ENCODE measurements around the gene SGK1.
"Not testable (repeated sequence)": the region's sequence is repeated elsewhere in the genome, so short reads cannot be mapped to it uniquely, and the experiment has no call there.

The SGK1 gene

DNA sequence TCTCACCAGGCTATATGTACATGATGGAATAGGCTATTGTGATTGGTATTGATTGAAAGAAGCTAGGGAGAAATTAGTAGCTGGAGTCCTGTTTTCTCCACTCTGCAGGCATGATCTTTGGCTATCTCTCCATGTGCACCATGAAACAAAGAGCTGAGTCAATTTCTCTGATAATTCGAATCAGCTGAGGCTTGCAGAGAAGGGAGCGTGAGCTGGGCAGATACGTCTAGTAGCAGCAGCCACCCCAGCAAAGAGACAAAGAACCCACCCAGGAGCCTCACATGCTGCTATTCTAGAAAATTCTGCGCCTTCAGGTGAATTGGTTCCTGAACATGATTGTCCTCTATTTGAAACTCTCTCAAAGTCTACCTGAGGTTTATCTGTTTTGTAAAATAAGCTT is 6.9 kb upstream of the SGK1 start:
- TF ChIP-seq, protein P1, sequence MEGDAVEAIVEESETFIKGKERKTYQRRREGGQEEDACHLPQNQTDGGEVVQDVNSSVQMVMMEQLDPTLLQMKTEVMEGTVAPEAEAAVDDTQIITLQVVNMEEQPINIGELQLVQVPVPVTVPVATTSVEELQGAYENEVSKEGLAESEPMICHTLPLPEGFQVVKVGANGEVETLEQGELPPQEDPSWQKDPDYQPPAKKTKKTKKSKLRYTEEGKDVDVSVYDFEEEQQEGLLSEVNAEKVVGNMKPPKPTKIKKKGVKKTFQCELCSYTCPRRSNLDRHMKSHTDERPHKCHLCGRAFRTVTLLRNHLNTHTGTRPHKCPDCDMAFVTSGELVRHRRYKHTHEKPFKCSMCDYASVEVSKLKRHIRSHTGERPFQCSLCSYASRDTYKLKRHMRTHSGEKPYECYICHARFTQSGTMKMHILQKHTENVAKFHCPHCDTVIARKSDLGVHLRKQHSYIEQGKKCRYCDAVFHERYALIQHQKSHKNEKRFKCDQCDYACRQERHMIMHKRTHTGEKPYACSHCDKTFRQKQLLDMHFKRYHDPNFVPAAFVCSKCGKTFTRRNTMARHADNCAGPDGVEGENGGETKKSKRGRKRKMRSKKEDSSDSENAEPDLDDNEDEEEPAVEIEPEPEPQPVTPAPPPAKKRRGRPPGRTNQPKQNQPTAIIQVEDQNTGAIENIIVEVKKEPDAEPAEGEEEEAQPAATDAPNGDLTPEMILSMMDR (IDR thresholded peaks at IDR 0.05; ENCODE audit: insufficient read depth, low read length, poor library complexity, severe bottlenecking), result no peak
- Histone ChIP-seq H3K36me3 (ENCODE audit: control insufficient read depth, insufficient read depth, low read length) (no peaks in the 10 kb centered on the region), H3K4me3 (replicated peaks; ENCODE audit: low read depth, low read length) (no peak overlapping the region), H3K27me3 (replicated peaks; ENCODE audit: control insufficient read depth, insufficient read depth, low read length) (no peaks in the 10 kb centered on the region)
- DNase-seq (ENCODE audit: extremely low read depth, insufficient read length), result no peak

DNA sequence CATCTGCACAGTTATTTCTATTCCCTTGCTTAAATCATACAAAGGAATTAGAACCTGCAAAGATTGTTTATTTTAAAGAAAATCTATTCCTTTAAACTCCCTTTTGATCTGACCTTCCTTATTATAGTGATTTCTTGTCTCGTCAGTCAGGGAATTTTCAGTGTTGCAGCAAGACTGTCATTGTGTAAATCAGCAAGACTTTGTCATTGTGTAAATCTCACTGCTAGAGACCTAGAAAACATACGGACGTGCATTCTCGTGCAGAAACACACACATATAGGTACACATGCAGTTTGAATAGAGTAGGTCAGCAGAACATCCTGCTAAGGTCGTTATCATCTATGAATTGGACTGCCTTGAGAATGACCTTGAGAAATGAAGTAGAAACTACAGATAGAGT is 6.2 kb upstream of the SGK1 start:
- DNase-seq (ENCODE audit: extremely low read depth, insufficient read length), result no peak
- Histone ChIP-seq H3K27me3 (replicated peaks; ENCODE audit: control insufficient read depth, insufficient read depth, low read length) (no peaks in the 10 kb centered on the region), H3K36me3 (ENCODE audit: control insufficient read depth, insufficient read depth, low read length) (no peaks in the 10 kb centered on the region), H3K4me3 (replicated peaks; ENCODE audit: low read depth, low read length) (no peak overlapping the region)
- TF ChIP-seq, protein P1 (IDR thresholded peaks at IDR 0.05; ENCODE audit: insufficient read depth, low read length, poor library complexity, severe bottlenecking), result no peak

- Histone ChIP-seq H3K4me3 (replicated peaks; ENCODE audit: low read depth, low read length) (no peak overlapping the region), H3K27me3 (replicated peaks; ENCODE audit: control insufficient read depth, insufficient read depth, low read length) (no peaks in the 10 kb centered on the region)
- TF ChIP-seq, protein P1 (IDR thresholded peaks at IDR 0.05; ENCODE audit: insufficient read depth, low read length, poor library complexity, severe bottlenecking), result no peak
Measured at GRCh38 chr6:134323698-134324097, 5.8 kb upstream of the SGK1 start.

GRCh38 chr6:134323294-134323693 is 5.4 kb upstream of the SGK1 start:
- H3K36me3 ChIP-seq (ENCODE audit: control insufficient read depth, insufficient read depth, low read length), result no peaks in the 10 kb centered on the region
- TF ChIP-seq, protein P1 (IDR thresholded peaks at IDR 0.05; ENCODE audit: insufficient read depth, low read length, poor library complexity, severe bottlenecking), result no peak

More at GRCh38 chr6:134323698-134324097, 5.8 kb upstream of the SGK1 start:
- DNase-seq (ENCODE audit: extremely low read depth, insufficient read length), result no peak
- H3K36me3 ChIP-seq (ENCODE audit: control insufficient read depth, insufficient read depth, low read length), result no peaks in the 10 kb centered on the region

DNA sequence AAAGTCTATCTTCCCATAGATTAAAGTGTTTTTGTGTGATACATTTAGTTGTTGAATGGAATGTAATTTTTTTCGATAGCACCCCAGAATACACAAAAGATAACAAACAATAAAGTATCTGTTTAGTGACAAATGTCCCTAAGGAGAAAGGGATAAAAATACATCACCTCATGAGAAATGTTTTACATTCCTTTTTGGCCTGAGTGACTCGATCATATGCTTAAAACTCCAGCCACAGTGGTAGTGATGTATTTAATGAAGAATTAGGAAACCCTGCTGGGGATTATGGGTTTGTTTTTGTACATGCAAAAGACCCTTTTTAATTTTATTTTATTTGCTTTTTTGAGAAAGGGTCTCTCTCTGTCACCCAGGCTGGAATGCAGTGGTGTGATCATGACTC is 4.3 kb upstream of the SGK1 start:
- H3K27me3 ChIP-seq (replicated peaks; ENCODE audit: control insufficient read depth, insufficient read depth, low read length), result no peaks in the 10 kb centered on the region
- no peak overlapping the region for H3K4me3 ChIP-seq (replicated peaks; ENCODE audit: low read depth, low read length)
- DNase-seq (ENCODE audit: extremely low read depth, insufficient read length), result no peak
- H3K36me3 ChIP-seq (ENCODE audit: control insufficient read depth, insufficient read depth, low read length), result no peaks in the 10 kb centered on the region
- TF ChIP-seq, protein P1 (IDR thresholded peaks at IDR 0.05; ENCODE audit: insufficient read depth, low read length, poor library complexity, severe bottlenecking), result no peak

More at GRCh38 chr6:134323294-134323693, 5.4 kb upstream of the SGK1 start:
- no peak for DNase-seq (ENCODE audit: extremely low read depth, insufficient read length)
- H3K27me3 ChIP-seq (replicated peaks; ENCODE audit: control insufficient read depth, insufficient read depth, low read length), result no peaks in the 10 kb centered on the region
- H3K4me3 ChIP-seq (replicated peaks; ENCODE audit: low read depth, low read length), result no peak overlapping the region

DNA sequence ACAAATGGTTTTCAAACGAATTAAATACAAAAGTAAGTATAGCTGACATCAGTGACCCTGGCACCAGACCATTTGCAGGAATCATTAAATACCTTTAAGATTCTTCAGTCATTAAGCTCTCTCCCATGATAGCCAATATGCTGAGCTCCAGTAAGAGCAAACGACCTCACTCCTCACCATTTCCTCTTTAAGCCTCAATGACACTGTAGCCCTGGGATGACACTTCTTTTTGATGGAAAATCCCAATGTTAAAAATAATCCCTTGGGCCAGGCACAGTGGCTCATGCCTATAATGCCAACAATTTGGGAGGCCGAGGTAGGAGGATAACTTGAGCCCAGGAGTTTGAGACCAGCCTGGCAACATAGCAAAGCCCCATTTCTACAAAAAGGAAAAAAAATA is 3.3 kb upstream of the SGK1 start:
- Histone ChIP-seq H3K4me3 (replicated peaks; ENCODE audit: low read depth, low read length) (no peak overlapping the region), H3K36me3 (ENCODE audit: control insufficient read depth, insufficient read depth, low read length) (no peaks in the 10 kb centered on the region), H3K27me3 (replicated peaks; ENCODE audit: control insufficient read depth, insufficient read depth, low read length) (no peaks in the 10 kb centered on the region)
- DNase-seq (ENCODE audit: extremely low read depth, insufficient read length), result no peak
- TF ChIP-seq, protein P1 (IDR thresholded peaks at IDR 0.05; ENCODE audit: insufficient read depth, low read length, poor library complexity, severe bottlenecking), result no peak

DNA sequence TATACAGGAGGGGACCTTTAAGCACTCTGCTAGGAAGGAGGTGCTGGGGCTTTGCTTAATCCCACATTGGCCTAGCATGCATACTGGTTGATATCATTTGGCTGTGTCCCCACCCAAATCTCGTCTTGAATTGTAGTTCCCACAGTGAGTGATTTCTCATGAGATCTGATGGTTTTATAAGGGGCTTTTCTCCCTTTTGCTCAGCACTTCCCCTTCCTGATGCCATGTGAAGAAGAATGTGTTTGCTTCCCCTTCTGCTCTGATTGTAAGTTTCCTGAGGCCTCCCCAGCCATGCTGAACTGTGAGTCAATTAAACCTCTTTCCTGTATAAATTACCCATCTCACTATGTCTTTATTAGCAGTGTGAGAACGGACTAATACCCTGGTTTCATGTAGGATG is 1.8 kb upstream of the SGK1 start:
- not testable (repeated sequence) for H3K4me3 ChIP-seq (replicated peaks; ENCODE audit: low read depth, low read length); DNase-seq (ENCODE audit: extremely low read depth, insufficient read length); H3K27me3 ChIP-seq (replicated peaks; ENCODE audit: control insufficient read depth, insufficient read depth, low read length); H3K36me3 ChIP-seq (ENCODE audit: control insufficient read depth, insufficient read depth, low read length)

All from GM06990 (cell line).